ENCODE data around the gene MYH10.

MYH10 gene

GRCh38 chr17:8647202-8647601 is 16.7 kb upstream of the MYH10 start:
- TF ChIP-seq EZH2phosphoT487 (IDR thresholded peaks at IDR 0.05; ENCODE audit: borderline replicate concordance, low read length) = no peak
- TF ChIP-seq CTCF (IDR thresholded peaks at IDR 0.05; ENCODE audit: low read depth, low read length, poor library complexity, severe bottlenecking) = no peak
- Histone ChIP-seq H3K4me1 (ENCODE audit: control insufficient read depth, low read length) (no peaks in the 10 kb centered on the region), H3K4me2 (ENCODE audit: low read length) (no peak overlapping the region), H3K79me2 (ENCODE audit: control insufficient read depth, low read length) (no peaks in the 10 kb centered on the region), H4K20me1 (ENCODE audit: control insufficient read depth, insufficient read depth, low read depth, low read length) (no peaks in the 10 kb centered on the region), H3K9me3 (ENCODE audit: control insufficient read depth, insufficient read depth, low read length) (no peaks in the 10 kb centered on the region), H3K36me3 (ENCODE audit: control insufficient read depth, low read length) (no peaks in the 10 kb centered on the region), H3K4me3 (ENCODE audit: low read length) (no peak overlapping the region), H3K9me2 (replicated peaks; ENCODE audit: control insufficient read depth, low read length) (no peaks in the 10 kb centered on the region), H3K27me3 (ENCODE audit: control insufficient read depth, low read length) (peaks cover 11% of the 10 kb centered on the region), H3F3A (ENCODE audit: control insufficient read depth, insufficient read depth) (no peaks in the 10 kb centered on the region), H3K27ac (ENCODE audit: low read depth, low read length) (no peak overlapping the region)

GRCh38 chr17:8644507-8644902 is 14.0 kb upstream of the MYH10 start:
- Histone ChIP-seq H3K9me2 (replicated peaks; ENCODE audit: control insufficient read depth, low read length) (no peaks in the 10 kb centered on the region), H3K4me3 (ENCODE audit: low read length) (no peak overlapping the region), H3K36me3 (ENCODE audit: control insufficient read depth, low read length) (no peaks in the 10 kb centered on the region), H3K4me2 (ENCODE audit: low read length) (no peak overlapping the region), H3K27ac (ENCODE audit: low read depth, low read length) (no peak overlapping the region), H3F3A (ENCODE audit: control insufficient read depth, insufficient read depth) (no peaks in the 10 kb centered on the region), H3K27me3 (ENCODE audit: control insufficient read depth, low read length) (peaks cover 14% of the 10 kb centered on the region), H3K4me1 (ENCODE audit: control insufficient read depth, low read length) (no peaks in the 10 kb centered on the region), H4K20me1 (ENCODE audit: control insufficient read depth, insufficient read depth, low read depth, low read length) (no peaks in the 10 kb centered on the region), H3K79me2 (ENCODE audit: control insufficient read depth, low read length) (no peaks in the 10 kb centered on the region), H3K9me3 (ENCODE audit: control insufficient read depth, insufficient read depth, low read length) (no peaks in the 10 kb centered on the region)
- no peak for TF ChIP-seq CTCF (IDR thresholded peaks at IDR 0.05; ENCODE audit: low read depth, low read length, poor library complexity, severe bottlenecking)

- no peaks in the 10 kb centered on the region for H3K79me2 ChIP-seq (ENCODE audit: control insufficient read depth, low read length)
- no peak overlapping the region for H3K4me2 ChIP-seq (ENCODE audit: low read length)
- H4K20me1 ChIP-seq (ENCODE audit: control insufficient read depth, insufficient read depth, low read depth, low read length) = no peaks in the 10 kb centered on the region
- no peaks in the 10 kb centered on the region for H3K36me3 ChIP-seq (ENCODE audit: control insufficient read depth, low read length)
- no peaks in the 10 kb centered on the region for H3K4me1 ChIP-seq (ENCODE audit: control insufficient read depth, low read length)
- no peaks in the 10 kb centered on the region for H3K9me3 ChIP-seq (ENCODE audit: control insufficient read depth, insufficient read depth, low read length)
- TF ChIP-seq CTCF (IDR thresholded peaks at IDR 0.05; ENCODE audit: low read depth, low read length, poor library complexity, severe bottlenecking) (no peak), EZH2phosphoT487 (IDR thresholded peaks at IDR 0.05; ENCODE audit: borderline replicate concordance, low read length) (no peak)
- peaks cover 14% of the 10 kb centered on the region for H3K27me3 ChIP-seq (ENCODE audit: control insufficient read depth, low read length)
- no peak overlapping the region for H3K27ac ChIP-seq (ENCODE audit: low read depth, low read length)
- H3K9me2 ChIP-seq (replicated peaks; ENCODE audit: control insufficient read depth, low read length) = no peaks in the 10 kb centered on the region
- H3K4me3 ChIP-seq (ENCODE audit: low read length) = no peak overlapping the region
- no peaks in the 10 kb centered on the region for H3F3A ChIP-seq (ENCODE audit: control insufficient read depth, insufficient read depth)
Observed at GRCh38 chr17:8643855-8644506, 13.5 kb upstream of the MYH10 start.
